ENCODE results near the gene TAS2R19. TPM values are rescaled to one million over a fixed set of nuclear protein-coding genes. Genes with fewer than 3 reads are reported as not detected.

The TAS2R19 gene
- total RNA-seq, 1 donor from 2014 or later: 1.7 TPM

- no peak for DNase-seq (ENCODE audit: low read depth in 2 of 2)
These were observed 28.1 kb downstream of the TAS2R19 start for GRCh38 chr12:10994307-10994706.

GRCh38 chr12:10989107-10989506 lies 33.3 kb downstream of the TAS2R19 start:
- DNase-seq (ENCODE audit: low read depth in 2 of 2): no peak

GRCh38 chr12:10986812-10987211 lies 35.6 kb downstream of the TAS2R19 start, which contains the start of gene TAS2R50:
Gene TAS2R50 (minus strand): TSS chr12:10986912. CDS start chr12:10986860, 52 bp downstream.
- no peak for DNase-seq (ENCODE audit: low read depth in 2 of 2)

GRCh38 chr12:10982244-10982643 lies 40.2 kb downstream of the TAS2R19 start:
- DNase-seq (ENCODE audit: low read depth in 2 of 2): no peak

GRCh38 chr12:10974965-10975364 lies 47.5 kb downstream of the TAS2R19 start:
- no peak for DNase-seq (ENCODE audit: low read depth in 2 of 2)

Other genes starting within 250 kb of the TAS2R19 start
- gene TAS2R7, start 220.0 kb downstream of the TAS2R19 start, total RNA-seq: under 0.01 TPM in 1 of 2 replicates, not detected in the other
- not detected in 2 replicates for gene TAS2R8, start 215.3 kb downstream of the TAS2R19 start, total RNA-seq
- not detected in 2 replicates for gene TAS2R9, start 212.5 kb downstream of the TAS2R19 start, total RNA-seq
- gene TAS2R10, start 196.3 kb downstream of the TAS2R19 start, total RNA-seq: 0.13 and 0.51 TPM in 2 replicates
- 0.13 and 0.51 TPM in 2 replicates for gene PRR4, start 173.1 kb downstream of the TAS2R19 start, total RNA-seq
- gene PRH1, start 138.4 kb downstream of the TAS2R19 start, total RNA-seq: 6.5 and 10.5 TPM in 2 replicates
- gene TAS2R13, start 113.1 kb downstream of the TAS2R19 start, total RNA-seq: 0.39 and 0.63 TPM in 2 replicates
- not detected in 2 replicates for gene PRH2, start 93.4 kb downstream of the TAS2R19 start, total RNA-seq
- 0.90 and 1.0 TPM in 2 replicates for gene TAS2R14, start 83.4 kb downstream of the TAS2R19 start, total RNA-seq
- 1.2 and 1.8 TPM in 2 replicates for gene TAS2R50, start 35.7 kb downstream of the TAS2R19 start, total RNA-seq
- 1.3 and 2.3 TPM in 2 replicates for gene TAS2R20, start 24.3 kb downstream of the TAS2R19 start, total RNA-seq
- 1.2 and 2.3 TPM in 2 replicates for gene TAS2R31, start 8.8 kb upstream of the TAS2R19 start, total RNA-seq
- gene TAS2R46, start 39.7 kb upstream of the TAS2R19 start, total RNA-seq: 1.0 and 1.4 TPM in 2 replicates
- gene TAS2R43, start 69.7 kb upstream of the TAS2R19 start, total RNA-seq: 0.26 and 1.6 TPM in 2 replicates
- 1.3 and 2.0 TPM in 2 replicates for gene TAS2R30, start 112.0 kb upstream of the TAS2R19 start, total RNA-seq
- 3.2 and 4.2 TPM in 2 replicates for gene SMIM10L1, start 148.6 kb upstream of the TAS2R19 start, total RNA-seq
- gene TAS2R42, start 164.3 kb upstream of the TAS2R19 start, total RNA-seq: not detected in 2 replicates
- not detected in 2 replicates for gene PRB3, start 247.1 kb upstream of the TAS2R19 start, total RNA-seq

Data from dermis microvascular lymphatic vessel endothelial cell (primary cell).